ENCODE data around the gene HIVEP3. TPM values are rescaled to one million over a fixed set of nuclear protein-coding genes. Genes with fewer than 3 reads are reported as not detected.

The HIVEP3 gene
- total RNA-seq, 4 donors from 2014 or later, result 5.3 to 17.3 (median 9.1) TPM

- no peak overlapping the region for H3K4me3 ChIP-seq (ENCODE audit: low read depth, poor library complexity, severe bottlenecking)
- 51 to 61% methylated on average over 9 of the region's 9 CpGs for WGBS, 2 donors
- intact Hi-C loops (cut with DNase I; ENCODE audit: low total_unique reads), result no loop called here
- no peak for DNase-seq (ENCODE audit: low spot score in 2 of 2)
- TF ChIP-seq CTCF (IDR thresholded peaks at IDR 0.05), result no peak
- no peak for TF ChIP-seq POLR2A (IDR thresholded peaks at IDR 0.05)
Measured at GRCh38 chr1:41752514-41753170, 166.1 kb downstream of the HIVEP3 start.

GRCh38 chr1:41751804-41752513, 166.8 kb downstream of the HIVEP3 start:
- H3K4me3 ChIP-seq (ENCODE audit: low read depth, poor library complexity, severe bottlenecking), result no peak overlapping the region
- TF ChIP-seq CTCF (IDR thresholded peaks at IDR 0.05) (no peak), POLR2A (IDR thresholded peaks at IDR 0.05) (no peak)
- 87 to 88% methylated on average over 9 of the region's 9 CpGs for WGBS, 2 donors
- no peak for DNase-seq (ENCODE audit: low spot score in 2 of 2)
- intact Hi-C loops (cut with DNase I; ENCODE audit: low total_unique reads), result no loop called here

- 55 to 60% methylated on average over 11 of the region's 11 CpGs for WGBS, 2 donors
- intact Hi-C loops (cut with DNase I; ENCODE audit: low total_unique reads), result no loop called here
Measured at GRCh38 chr1:41749991-41750745, 168.6 kb downstream of the HIVEP3 start.

GRCh38 chr1:41745022-41745421, 173.7 kb downstream of the HIVEP3 start:
- WGBS, 2 donors, result 57 to 87% methylated on average over 2 of the region's 2 CpGs
- DNase-seq (ENCODE audit: low spot score in 2 of 2), result no peak
- intact Hi-C loops (cut with DNase I; ENCODE audit: low total_unique reads), result no loop called here
- no peak for TF ChIP-seq POLR2A (IDR thresholded peaks at IDR 0.05)
- TF ChIP-seq CTCF (IDR thresholded peaks at IDR 0.05), result no peak
- no peak overlapping the region for H3K4me3 ChIP-seq (ENCODE audit: low read depth, poor library complexity, severe bottlenecking)

More at GRCh38 chr1:41749991-41750745, 168.6 kb downstream of the HIVEP3 start:
- no peak for DNase-seq (ENCODE audit: low spot score in 2 of 2)
- TF ChIP-seq POLR2A (IDR thresholded peaks at IDR 0.05) (no peak), CTCF (IDR thresholded peaks at IDR 0.05) (no peak)
- no peak overlapping the region for H3K4me3 ChIP-seq (ENCODE audit: low read depth, poor library complexity, severe bottlenecking)

- TF ChIP-seq POLR2A (IDR thresholded peaks at IDR 0.05), result no peak
- TF ChIP-seq CTCF (IDR thresholded peaks at IDR 0.05), result no peak
- no peak overlapping the region for H3K4me3 ChIP-seq (ENCODE audit: low read depth, poor library complexity, severe bottlenecking)
- DNase-seq (ENCODE audit: low spot score in 2 of 2), result no peak
- intact Hi-C loops (cut with DNase I; ENCODE audit: low total_unique reads), result no loop called here
- 92 to 95% methylated on average over 3 of the region's 3 CpGs for WGBS, 2 donors
Measured at GRCh38 chr1:41743366-41743765, 175.4 kb downstream of the HIVEP3 start.

Data from lower leg skin (tissue), 4 donors.